Measurements from ENCODE around the gene CSDE1.
"Not testable (repeated sequence)": the region's sequence is repeated elsewhere in the genome, so short reads cannot be mapped to it uniquely, and the experiment has no call there.

The CSDE1 gene

GRCh38 chr1:114757455-114758255 is at the start of gene CSDE1:
TSS of gene CSDE1 (minus strand) at chr1:114757984. CDS start at chr1:114739890, 18,094 bp downstream.
- peak; percentile 96 for DNase-seq

- DNase-seq: not testable (repeated sequence)
Measured at GRCh38 chr1:114804449-114804848, 46.7 kb upstream of the CSDE1 start.

GRCh38 chr1:114803001-114803400 is 45.2 kb upstream of the CSDE1 start:
- no peak for DNase-seq

GRCh38 chr1:114794038-114794437 is 36.3 kb upstream of the CSDE1 start:
- no peak for DNase-seq

- not testable (repeated sequence) for DNase-seq
Measured at GRCh38 chr1:114790581-114790980, 32.8 kb upstream of the CSDE1 start.

GRCh38 chr1:114786440-114786839 is 28.7 kb upstream of the CSDE1 start:
- DNase-seq: not testable (repeated sequence)

- no peak for DNase-seq
Measured at GRCh38 chr1:114782476-114782875, 24.7 kb upstream of the CSDE1 start.

GRCh38 chr1:114780344-114781226 is 22.8 kb upstream of the CSDE1 start, which contains the start of gene SIKE1:
TSS of gene SIKE1 (minus strand) at chr1:114780685. CDS start at chr1:114780607, 78 bp downstream.
- DNase-seq: peak; percentile 88 to 92

- no peak for DNase-seq
Measured at GRCh38 chr1:114779722-114780121, 21.9 kb upstream of the CSDE1 start.

- not testable (repeated sequence) for DNase-seq
Measured at GRCh38 chr1:114776726-114777125, 18.9 kb upstream of the CSDE1 start.

GRCh38 chr1:114771992-114772391 is 14.2 kb upstream of the CSDE1 start:
- DNase-seq: no peak

- no peak for DNase-seq
Measured at GRCh38 chr1:114770989-114771388, 13.2 kb upstream of the CSDE1 start.

GRCh38 chr1:114764689-114765088 is 6.9 kb upstream of the CSDE1 start:
- no peak for DNase-seq

GRCh38 chr1:114758256-114758832 is 560 bp upstream of the CSDE1 start:
- DNase-seq: no peak

- DNase-seq: no peak
Measured at GRCh38 chr1:114756949-114757454, 782 bp downstream of the CSDE1 start.

- DNase-seq: no peak
Measured at GRCh38 chr1:114756009-114756892, 1.5 kb downstream of the CSDE1 start.

- DNase-seq: no peak
Measured at GRCh38 chr1:114755006-114755931, 2.5 kb downstream of the CSDE1 start.

GRCh38 chr1:114753702-114754101 is 4.1 kb downstream of the CSDE1 start:
- not testable (repeated sequence) for DNase-seq

GRCh38 chr1:114753143-114753542 is 4.6 kb downstream of the CSDE1 start:
- no peak for DNase-seq

- DNase-seq: no peak
Measured at GRCh38 chr1:114750780-114751179, 7.0 kb downstream of the CSDE1 start.

- DNase-seq: no peak
Measured at GRCh38 chr1:114749835-114750234, 7.9 kb downstream of the CSDE1 start.

Data from SHP77 (cell line).